ENCODE data around the gene INPP5A.
"Not testable (repeated sequence)": the region's sequence is repeated elsewhere in the genome, so short reads cannot be mapped to it uniquely, and the experiment has no call there.

INPP5A gene

DNA sequence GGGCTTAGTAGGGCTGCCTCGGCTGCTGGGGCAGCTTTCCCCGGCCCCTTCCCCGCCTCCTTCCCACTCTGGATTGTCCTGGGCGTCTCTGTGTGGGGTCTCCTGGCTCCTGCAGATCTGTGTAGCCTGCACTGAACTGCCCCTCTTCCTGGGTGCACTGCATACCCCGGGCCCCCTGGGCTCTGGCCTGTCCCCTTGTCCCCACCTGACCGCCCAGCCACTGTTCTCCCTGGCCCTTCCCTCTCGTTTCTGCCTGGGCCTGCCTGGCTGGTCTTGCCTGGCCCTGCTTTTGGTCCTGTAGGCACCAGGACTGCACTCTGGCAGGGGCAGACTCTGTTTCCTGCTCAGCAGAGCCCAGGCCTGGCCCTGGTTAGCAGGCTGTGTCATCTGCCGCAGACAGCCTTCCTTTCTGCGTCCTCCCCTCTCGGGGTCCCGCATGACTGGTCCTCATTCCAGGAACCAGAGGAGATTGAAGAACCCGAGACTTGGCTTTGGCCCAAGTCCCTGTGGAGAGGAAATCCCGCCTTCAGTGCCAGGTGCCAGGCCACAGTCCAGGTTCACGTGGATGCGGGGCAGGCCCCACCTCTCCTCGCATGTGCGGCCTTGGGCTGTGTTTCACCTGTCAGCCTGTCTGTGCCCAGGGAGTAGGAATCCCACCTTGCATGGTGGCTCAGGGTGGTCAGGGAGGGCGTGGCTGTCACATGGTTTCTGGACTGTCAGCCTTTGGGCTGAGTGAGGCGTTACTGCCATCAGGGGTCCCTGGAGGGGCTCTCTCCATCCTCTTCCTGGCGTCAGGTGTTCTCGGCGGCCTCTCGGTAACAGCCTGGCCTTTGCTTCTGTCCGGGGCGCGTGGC, 9.2 kb downstream of the INPP5A start:
- Histone ChIP-seq H3K36me3 (ENCODE audit: control insufficient read depth, insufficient read depth, low read length) (no peaks in the 10 kb centered on the region), H3K9me3 (ENCODE audit: control insufficient read depth, insufficient read depth, low read depth, low read length) (no peaks in the 10 kb centered on the region), H3K27me3 (ENCODE audit: control insufficient read depth, insufficient read depth, low read length) (no peaks in the 10 kb centered on the region), H3K27ac (ENCODE audit: low read depth, low read length) (no peak overlapping the region), H3K4me1 (ENCODE audit: control insufficient read depth, insufficient read depth, low read length) (peaks cover 2% of the 10 kb centered on the region; the same call in 1 of the 2 replicates), H3K9ac (ENCODE audit: low read length) (no peak overlapping the region), H3K4me3 (ENCODE audit: low read depth, low read length) (no peak overlapping the region)

DNA sequence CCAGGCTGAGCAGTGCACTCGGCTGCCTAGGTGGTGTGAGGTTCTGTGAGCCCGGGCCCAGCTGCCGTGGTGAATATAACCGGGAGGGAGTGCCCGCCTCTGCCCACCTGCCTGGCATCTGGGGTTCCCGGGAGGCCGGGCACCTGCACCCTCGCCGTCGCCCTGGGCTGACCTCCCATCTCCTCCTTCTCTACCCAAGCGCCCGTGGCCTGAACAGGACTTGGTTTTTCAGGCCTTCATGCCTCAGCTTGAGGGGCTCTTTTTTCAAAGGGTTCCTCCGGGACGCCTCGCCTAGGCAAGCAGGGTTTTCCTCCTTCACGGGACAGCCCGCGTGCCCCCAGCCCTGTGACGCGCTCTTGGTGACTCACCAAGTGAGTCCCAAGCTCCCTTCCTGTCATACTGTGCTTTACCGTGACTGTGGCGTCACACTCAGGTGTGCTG, 9.9 kb downstream of the INPP5A start:
- Histone ChIP-seq H3K36me3 (ENCODE audit: control insufficient read depth, insufficient read depth, low read length) (no peaks in the 10 kb centered on the region), H3K4me1 (ENCODE audit: control insufficient read depth, insufficient read depth, low read length) (no peaks in the 10 kb centered on the region; the same call in 1 of the 2 replicates), H3K4me3 (ENCODE audit: low read depth, low read length) (no peak overlapping the region), H3K27ac (ENCODE audit: low read depth, low read length) (no peak overlapping the region), H3K27me3 (ENCODE audit: control insufficient read depth, insufficient read depth, low read length) (no peaks in the 10 kb centered on the region), H3K9ac (ENCODE audit: low read length) (no peak overlapping the region), H3K9me3 (ENCODE audit: control insufficient read depth, insufficient read depth, low read depth, low read length) (no peaks in the 10 kb centered on the region)

DNA sequence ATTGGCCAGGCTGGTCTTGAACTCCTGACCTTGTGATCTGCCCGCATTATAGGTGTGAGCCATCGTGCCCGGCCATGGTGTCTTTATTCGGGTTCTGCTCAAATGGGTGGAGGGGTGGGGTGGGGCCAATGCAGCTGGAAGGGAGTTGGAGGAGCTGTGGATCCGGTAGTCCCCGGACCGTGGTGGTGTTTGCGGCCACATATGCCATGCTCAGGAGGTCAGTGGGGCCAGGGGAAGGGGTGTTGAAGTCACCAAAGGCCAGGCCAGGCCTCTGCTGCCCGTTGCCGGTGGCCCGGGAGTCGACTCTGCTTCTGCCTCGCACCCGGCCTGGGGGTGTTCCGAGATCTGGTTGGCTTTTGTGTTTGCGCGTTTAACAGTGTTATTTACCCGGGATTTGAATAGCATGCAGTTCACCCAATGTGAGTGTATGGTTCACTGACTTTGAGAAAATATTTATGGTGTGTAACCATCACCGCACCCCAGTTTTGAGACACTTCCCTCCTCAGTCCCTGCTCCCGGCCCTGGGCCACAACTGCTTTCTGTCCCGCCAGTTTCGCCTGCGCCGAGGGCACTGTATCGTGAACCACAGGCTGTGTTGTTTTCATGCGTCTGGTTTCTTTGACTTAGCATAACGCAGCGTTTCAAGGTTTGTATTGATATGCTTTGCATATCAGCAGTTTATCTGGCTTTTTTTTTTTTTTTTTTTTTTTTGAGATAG, 10.7 kb downstream of the INPP5A start:
- Histone ChIP-seq H3K9ac (ENCODE audit: low read length) (no peak overlapping the region), H3K4me3 (ENCODE audit: low read depth, low read length) (no peak overlapping the region), H3K27me3 (ENCODE audit: control insufficient read depth, insufficient read depth, low read length) (no peaks in the 10 kb centered on the region), H3K4me1 (ENCODE audit: control insufficient read depth, insufficient read depth, low read length) (no peaks in the 10 kb centered on the region; the same call in 1 of the 2 replicates), H3K36me3 (ENCODE audit: control insufficient read depth, insufficient read depth, low read length) (no peaks in the 10 kb centered on the region), H3K27ac (ENCODE audit: low read depth, low read length) (no peak overlapping the region), H3K9me3 (ENCODE audit: control insufficient read depth, insufficient read depth, low read depth, low read length) (no peaks in the 10 kb centered on the region)

DNA sequence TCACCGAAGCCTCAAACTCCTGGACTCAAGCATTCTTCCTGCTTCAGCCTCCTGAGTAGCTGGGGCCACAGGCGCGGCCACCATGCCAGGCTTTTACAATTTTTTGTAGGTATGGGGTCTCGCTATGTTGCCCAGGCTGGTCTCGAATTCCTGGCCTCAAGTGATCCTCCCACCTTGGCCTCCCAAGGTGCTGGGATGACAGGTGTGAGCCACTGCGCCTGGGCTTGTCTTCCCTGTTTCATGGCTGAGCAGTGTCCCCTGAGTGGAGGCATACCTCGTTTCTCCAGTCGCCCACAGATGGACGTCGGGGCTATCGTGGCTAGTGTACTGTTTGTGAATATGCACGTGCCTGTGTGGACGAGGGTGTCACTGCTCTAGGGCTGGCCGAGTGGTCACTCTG, 11.3 kb downstream of the INPP5A start:
- H3K36me3 ChIP-seq (ENCODE audit: control insufficient read depth, insufficient read depth, low read length): no peaks in the 10 kb centered on the region
- H3K9ac ChIP-seq (ENCODE audit: low read length): no peak overlapping the region
- no peaks in the 10 kb centered on the region for H3K27me3 ChIP-seq (ENCODE audit: control insufficient read depth, insufficient read depth, low read length)
- H3K9me3 ChIP-seq (ENCODE audit: control insufficient read depth, insufficient read depth, low read depth, low read length): no peaks in the 10 kb centered on the region
- H3K27ac ChIP-seq (ENCODE audit: low read depth, low read length): no peak overlapping the region
- no peak overlapping the region for H3K4me3 ChIP-seq (ENCODE audit: low read depth, low read length)
- H3K4me1 ChIP-seq (ENCODE audit: control insufficient read depth, insufficient read depth, low read length): no peaks in the 10 kb centered on the region; the same call in 1 of the 2 replicates

DNA sequence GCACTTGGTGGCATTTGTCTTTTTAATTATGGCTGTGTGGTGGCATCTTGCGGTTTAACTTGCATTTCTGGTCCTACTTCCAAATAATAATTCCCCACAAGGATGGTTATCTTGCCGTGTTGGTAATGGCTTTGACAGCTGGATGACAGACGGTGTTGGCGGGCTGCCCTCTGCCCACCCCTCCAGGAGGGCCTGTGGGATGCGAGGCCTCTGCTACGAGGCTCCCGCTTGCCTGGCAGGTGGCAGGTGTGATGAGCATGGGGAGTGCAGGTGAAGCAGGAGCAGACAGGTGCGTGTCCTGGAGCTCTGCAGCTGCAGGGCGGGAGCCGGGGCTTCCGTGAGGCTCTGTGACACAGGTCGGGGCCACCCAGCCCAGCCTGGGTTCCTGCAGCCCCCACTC, 11.8 kb downstream of the INPP5A start:
- H3K9me3 ChIP-seq (ENCODE audit: control insufficient read depth, insufficient read depth, low read depth, low read length): no peaks in the 10 kb centered on the region
- H3K27ac ChIP-seq (ENCODE audit: low read depth, low read length): no peak overlapping the region
- no peaks in the 10 kb centered on the region for H3K36me3 ChIP-seq (ENCODE audit: control insufficient read depth, insufficient read depth, low read length)
- H3K9ac ChIP-seq (ENCODE audit: low read length): no peak overlapping the region
- H3K4me1 ChIP-seq (ENCODE audit: control insufficient read depth, insufficient read depth, low read length): no peaks in the 10 kb centered on the region; the same call in 1 of the 2 replicates
- no peaks in the 10 kb centered on the region for H3K27me3 ChIP-seq (ENCODE audit: control insufficient read depth, insufficient read depth, low read length)
- no peak overlapping the region for H3K4me3 ChIP-seq (ENCODE audit: low read depth, low read length)

- Histone ChIP-seq H3K4me3 (ENCODE audit: low read depth, low read length) (no peak overlapping the region), H3K4me1 (ENCODE audit: control insufficient read depth, insufficient read depth, low read length) (no peaks in the 10 kb centered on the region; the same call in 1 of the 2 replicates), H3K36me3 (ENCODE audit: control insufficient read depth, insufficient read depth, low read length) (no peaks in the 10 kb centered on the region)
These were observed 12.9 kb downstream of the INPP5A start for GRCh38 chr10:132550366-132551092.

DNA sequence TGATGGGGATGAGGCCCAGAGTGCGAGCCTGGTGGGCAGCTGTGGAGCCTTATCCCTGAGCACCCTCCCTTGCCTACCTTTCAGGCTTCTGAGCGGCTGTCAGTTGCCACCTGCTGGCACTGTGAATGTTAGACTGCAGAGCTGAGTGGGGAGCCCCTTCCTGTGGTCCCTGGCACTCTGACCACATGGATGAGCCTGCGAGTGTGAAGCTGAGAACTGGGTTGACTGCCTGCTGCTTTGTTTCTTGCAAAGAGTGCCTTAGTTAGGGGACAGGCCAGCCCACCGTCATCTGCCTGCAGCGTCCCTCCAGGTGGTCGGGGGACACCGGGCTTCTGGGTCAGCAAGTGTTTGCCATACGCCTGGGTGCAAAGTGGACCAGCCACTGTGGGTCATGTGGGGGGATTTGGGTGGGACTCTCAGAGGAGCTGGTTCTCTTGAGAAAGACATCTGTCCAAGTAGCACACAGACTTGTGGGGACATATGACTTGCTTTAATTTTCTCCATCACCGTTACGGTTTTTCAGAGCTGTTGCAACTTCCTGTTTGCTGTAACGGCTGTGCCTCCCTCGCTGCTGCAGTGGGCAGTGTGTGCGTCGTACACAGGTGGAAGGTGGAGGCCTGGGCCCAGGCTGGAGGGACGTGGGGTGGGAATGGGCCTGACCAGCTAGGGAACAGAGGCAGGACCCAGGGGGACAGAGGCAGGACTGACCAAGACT, 13.7 kb downstream of the INPP5A start:
- Histone ChIP-seq H3K27ac (ENCODE audit: low read depth, low read length) (no peak overlapping the region), H3K27me3 (ENCODE audit: control insufficient read depth, insufficient read depth, low read length) (no peaks in the 10 kb centered on the region), H3K4me1 (ENCODE audit: control insufficient read depth, insufficient read depth, low read length) (no peaks in the 10 kb centered on the region), H3K9me3 (ENCODE audit: control insufficient read depth, insufficient read depth, low read depth, low read length) (no peaks in the 10 kb centered on the region), H3K9ac (ENCODE audit: low read length) (no peak overlapping the region), H3K36me3 (ENCODE audit: control insufficient read depth, insufficient read depth, low read length) (no peaks in the 10 kb centered on the region), H3K4me3 (ENCODE audit: low read depth, low read length) (no peak overlapping the region)

More at GRCh38 chr10:132550366-132551092, 12.9 kb downstream of the INPP5A start:
- no peaks in the 10 kb centered on the region for H3K27me3 ChIP-seq (ENCODE audit: control insufficient read depth, insufficient read depth, low read length)
- H3K9ac ChIP-seq (ENCODE audit: low read length): no peak overlapping the region
- H3K9me3 ChIP-seq (ENCODE audit: control insufficient read depth, insufficient read depth, low read depth, low read length): no peaks in the 10 kb centered on the region
- H3K27ac ChIP-seq (ENCODE audit: low read depth, low read length): no peak overlapping the region

DNA sequence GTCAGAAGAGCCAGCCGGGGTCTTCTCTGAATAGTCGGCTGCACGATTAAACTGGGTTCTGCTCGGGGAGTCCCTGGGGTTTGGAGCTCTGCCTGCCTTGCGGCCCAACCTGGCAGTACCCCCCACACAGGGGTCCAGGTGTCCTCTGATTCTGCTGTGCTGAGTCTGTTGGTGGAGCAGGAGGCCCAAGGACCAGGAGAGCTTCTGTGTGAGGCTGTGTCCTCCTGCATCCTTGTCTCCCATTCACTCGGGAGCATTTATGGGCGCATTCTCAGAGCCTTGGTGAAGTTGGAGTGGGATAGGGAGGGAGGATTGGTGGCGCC, 14.2 kb downstream of the INPP5A start:
- Histone ChIP-seq H3K9ac (ENCODE audit: low read length) (no peak overlapping the region), H3K4me1 (ENCODE audit: control insufficient read depth, insufficient read depth, low read length) (no peaks in the 10 kb centered on the region)

DNA sequence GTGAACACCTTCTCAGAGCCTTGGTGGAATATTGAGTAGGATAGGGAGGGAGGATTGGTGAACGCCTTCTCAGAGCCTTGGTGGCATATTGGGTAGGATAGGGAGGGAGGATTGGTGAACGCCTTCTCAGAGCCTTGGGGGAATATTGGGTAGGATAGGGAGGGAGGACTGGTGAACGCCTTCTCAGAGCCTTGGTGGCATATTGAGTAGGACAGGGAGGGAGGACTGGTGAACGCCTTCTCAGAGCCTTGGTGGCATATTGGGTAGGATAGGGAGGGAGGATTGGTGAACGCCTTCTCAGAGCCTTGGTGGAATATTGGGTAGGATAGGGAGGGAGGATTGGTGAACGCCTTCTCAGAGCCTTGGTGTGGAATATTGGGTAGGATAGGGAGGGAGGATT, 15.0 kb downstream of the INPP5A start:
- H3K9ac ChIP-seq (ENCODE audit: low read length); H3K4me1 ChIP-seq (ENCODE audit: control insufficient read depth, insufficient read depth, low read length); H3K4me3 ChIP-seq (ENCODE audit: low read depth, low read length); H3K36me3 ChIP-seq (ENCODE audit: control insufficient read depth, insufficient read depth, low read length); H3K27ac ChIP-seq (ENCODE audit: low read depth, low read length); H3K9me3 ChIP-seq (ENCODE audit: control insufficient read depth, insufficient read depth, low read depth, low read length); H3K27me3 ChIP-seq (ENCODE audit: control insufficient read depth, insufficient read depth, low read length): not testable (repeated sequence)

More for the DNA sequence above, 14.2 kb downstream of the INPP5A start:
- Histone ChIP-seq H3K27ac (ENCODE audit: low read depth, low read length) (no peak overlapping the region), H3K9me3 (ENCODE audit: control insufficient read depth, insufficient read depth, low read depth, low read length) (no peaks in the 10 kb centered on the region), H3K36me3 (ENCODE audit: control insufficient read depth, insufficient read depth, low read length) (no peaks in the 10 kb centered on the region), H3K27me3 (ENCODE audit: control insufficient read depth, insufficient read depth, low read length) (no peaks in the 10 kb centered on the region), H3K4me3 (ENCODE audit: low read depth, low read length) (no peak overlapping the region)

DNA sequence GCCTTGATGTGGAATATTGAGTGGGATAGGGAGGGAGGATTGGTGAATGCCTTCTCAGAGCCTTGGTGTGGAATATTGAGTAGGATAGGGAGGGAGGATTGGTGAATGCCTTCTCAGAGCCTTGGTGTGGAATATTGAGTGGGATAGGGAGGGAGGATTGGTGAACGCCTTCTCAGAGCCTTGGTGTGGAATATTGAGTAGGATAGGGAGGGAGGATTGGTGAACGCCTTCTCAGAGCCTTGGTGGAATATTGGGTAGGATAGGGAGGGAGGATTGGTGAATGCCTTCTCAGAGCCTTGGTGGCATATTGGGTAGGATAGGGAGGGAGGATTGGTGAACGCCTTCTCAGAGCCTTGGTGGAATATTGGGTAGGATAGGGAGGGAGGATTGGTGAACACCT, 16.0 kb downstream of the INPP5A start:
- not testable (repeated sequence) for H3K27me3 ChIP-seq (ENCODE audit: control insufficient read depth, insufficient read depth, low read length); H3K9ac ChIP-seq (ENCODE audit: low read length); H3K4me3 ChIP-seq (ENCODE audit: low read depth, low read length); H3K4me1 ChIP-seq (ENCODE audit: control insufficient read depth, insufficient read depth, low read length); H3K27ac ChIP-seq (ENCODE audit: low read depth, low read length); H3K9me3 ChIP-seq (ENCODE audit: control insufficient read depth, insufficient read depth, low read depth, low read length); H3K36me3 ChIP-seq (ENCODE audit: control insufficient read depth, insufficient read depth, low read length)

All from HUES6 (cell line).